Subcutaneous preadipocyte (primary cell): ENCODE data around the gene NLE1. TPM values are rescaled to one million over a fixed set of nuclear protein-coding genes. Genes with fewer than 3 reads are reported as not detected.

Source experiments
- small RNA-seq: library from RNA; depleted of rRNA; stranded (forward); fragments of <200 nt; gene quantifications from one replicate; pipeline ENCODE3, GENCODE V24; 2012
- total RNA-seq: library from RNA; depleted of rRNA; stranded (reverse); fragments of >200 nt; gene quantifications from 2 replicates; pipeline ENCODE4 v1.2.3, GENCODE V29; 2012

NLE1 gene
- total RNA-seq, result 28.7 and 31.1 TPM in 2 replicates

GRCh38 chr17:35141681-35142466, at the start of gene NLE1:
NLE1 (minus strand) TSS chr17:35142303; CDS start chr17:35142275, 28 bp downstream.

DNA sequence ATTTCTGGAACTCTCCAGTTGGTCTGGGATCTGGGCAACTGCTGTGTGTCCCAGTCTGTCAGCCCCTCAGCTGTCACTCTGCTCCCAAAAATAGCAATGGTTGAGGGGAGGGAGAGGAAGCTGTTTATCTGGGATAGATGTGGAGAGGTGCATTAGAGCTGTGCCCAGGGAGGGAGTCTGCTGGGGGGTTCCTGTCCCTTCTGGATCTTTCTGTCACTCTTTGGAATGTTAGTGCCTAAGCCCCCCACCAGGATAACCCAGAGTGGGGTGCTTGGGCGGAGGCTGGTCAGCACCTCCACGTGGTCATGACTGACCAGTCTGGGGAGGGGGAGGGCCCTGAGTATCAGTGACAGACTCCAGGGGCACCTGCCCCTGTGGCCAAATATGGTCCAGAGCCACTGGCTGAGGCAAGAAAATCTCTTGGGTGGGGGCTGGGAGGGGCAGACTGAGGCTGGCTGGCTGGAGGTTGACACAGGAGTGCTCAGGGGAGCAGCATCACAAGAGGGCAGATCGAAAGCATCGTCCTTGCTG, 5.3 kb upstream of the NLE1 start, which contains the start of gene UNC45B:
TSS of gene UNC45B (plus strand) at position 443 of the 531 bp plus-strand sequence. CDS start 447 bp downstream, outside the sequence.

GRCh38 chr17:35121315-35121714, 20.8 kb downstream of the NLE1 start, which contains the start of gene FNDC8:
FNDC8 (plus strand) TSS chr17:35121615; CDS start chr17:35121694, 79 bp downstream.

DNA sequence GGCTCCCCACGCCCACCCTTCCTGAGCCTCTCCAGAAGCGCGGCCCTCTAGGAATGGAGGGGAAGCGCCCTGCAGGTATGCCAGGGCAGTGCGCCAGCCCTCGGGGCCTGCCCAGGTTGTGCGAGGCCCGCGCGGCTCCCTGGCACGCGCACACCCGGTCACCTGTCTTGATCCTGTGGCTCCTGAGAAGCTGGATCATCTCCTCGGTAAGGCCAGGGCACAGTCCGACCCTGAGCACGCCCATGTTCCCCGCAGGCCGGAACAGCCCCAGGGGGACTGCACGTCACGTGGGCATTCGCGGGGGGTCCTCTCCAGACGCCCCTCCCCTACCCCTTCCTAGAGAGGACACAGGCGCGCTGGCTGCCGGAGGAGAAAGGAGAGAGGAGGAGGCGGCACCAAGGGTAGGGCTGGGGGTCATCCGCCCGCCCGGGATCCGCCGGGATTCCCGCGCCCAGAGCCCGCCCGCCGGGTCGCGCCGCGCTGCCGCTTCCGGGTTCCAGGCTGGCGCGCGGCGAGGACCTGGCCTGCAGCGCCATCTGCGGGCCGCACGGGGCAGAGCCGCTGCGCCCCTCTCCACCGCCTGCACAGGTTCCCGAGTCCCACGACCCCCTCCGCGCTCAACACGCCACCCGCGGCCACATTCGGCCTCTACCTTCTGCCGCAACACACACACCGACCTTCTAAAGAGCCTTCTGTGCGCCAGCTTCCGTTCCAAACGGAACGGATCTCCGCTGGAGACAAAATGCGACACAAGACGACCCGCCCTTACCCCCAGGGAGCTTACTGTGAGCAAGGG, 22.5 kb downstream of the NLE1 start, which contains the start of gene RAD51D:
TSS of gene RAD51D (minus strand) at position 491 of the 796 bp plus-strand sequence. CDS start at position 244, 247 bp downstream.

Small RNA genes lying within 50 kb of the gene (small RNA-seq; reads per million reads assigned to genes)
- not detected for gene RNU6-840P

Other genes with a start within 250 kb of the NLE1 start
- 0.37 and 0.78 TPM in 2 replicates for gene CCT6B, start 180.8 kb downstream of the NLE1 start, total RNA-seq
- gene ZNF830, start 180.8 kb downstream of the NLE1 start, total RNA-seq, result 9.4 and 9.6 TPM in 2 replicates
- 18.0 and 31.9 TPM in 2 replicates for gene LIG3, start 161.8 kb downstream of the NLE1 start, total RNA-seq
- gene RFFL, start 78.6 kb downstream of the NLE1 start, total RNA-seq, result 21.3 and 26.8 TPM in 2 replicates
- gene RAD51D, start 22.4 kb downstream of the NLE1 start, total RNA-seq, result 6.2 and 11.9 TPM in 2 replicates
- not detected in 2 replicates for gene FNDC8, start 20.7 kb downstream of the NLE1 start, total RNA-seq
- not detected in 2 replicates for gene UNC45B, start 5.5 kb upstream of the NLE1 start, total RNA-seq
- not detected in 2 replicates for gene SLC35G3, start 52.1 kb upstream of the NLE1 start, total RNA-seq
- gene SLFN5, start 100.8 kb upstream of the NLE1 start, total RNA-seq, result 47.4 and 55.3 TPM in 2 replicates
- 87.5 and 142 TPM in 2 replicates for gene SLFN11, start 231.3 kb upstream of the NLE1 start, total RNA-seq